ENCODE results near the gene RTL10.

DNA sequence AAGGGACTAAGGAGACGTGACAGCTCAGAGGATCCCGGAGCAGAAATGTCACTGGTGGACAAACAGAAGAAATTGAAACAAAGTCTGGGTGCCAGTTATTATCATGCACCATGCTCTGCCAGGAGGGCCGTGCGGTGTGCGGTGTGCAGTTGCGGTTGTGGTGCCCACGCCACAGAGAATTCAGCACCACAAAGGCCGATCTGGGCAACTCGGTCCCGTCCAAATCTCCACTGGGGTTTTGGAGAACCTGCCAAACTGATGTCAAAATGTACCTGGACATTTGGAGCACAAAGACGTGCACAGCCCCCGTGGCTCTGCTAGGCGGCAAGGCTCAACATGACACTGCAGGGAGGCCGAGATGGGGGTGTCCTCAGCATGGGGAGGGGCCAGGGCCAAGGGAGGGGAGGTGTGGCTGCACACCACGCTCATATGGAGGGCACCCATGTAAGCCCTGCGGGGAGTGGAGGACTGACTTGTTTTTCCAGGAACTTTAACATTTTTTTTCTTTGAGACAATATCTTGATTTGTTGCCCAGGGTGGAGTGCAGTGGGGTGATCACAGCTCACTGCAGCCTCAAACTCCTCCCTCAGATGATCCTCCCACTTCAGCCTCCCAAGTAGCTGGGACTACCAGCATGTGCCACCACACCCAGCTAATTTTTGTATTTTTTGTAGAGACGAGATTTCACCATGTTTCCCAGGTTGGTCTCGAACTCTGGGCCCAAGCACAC, 39.4 kb downstream of the RTL10 start:
- TF ChIP-seq PTBP1 (IDR thresholded peaks at IDR 0.05; ENCODE audit: low read depth, low read length, poor library complexity, severe bottlenecking) (no peak), FOXA1 (IDR thresholded peaks at IDR 0.05) (no peak), FOXA1 (CRISPR knock-in tag; IDR thresholded peaks at IDR 0.05) (no peak)
- TF ChIP-seq, protein P1, sequence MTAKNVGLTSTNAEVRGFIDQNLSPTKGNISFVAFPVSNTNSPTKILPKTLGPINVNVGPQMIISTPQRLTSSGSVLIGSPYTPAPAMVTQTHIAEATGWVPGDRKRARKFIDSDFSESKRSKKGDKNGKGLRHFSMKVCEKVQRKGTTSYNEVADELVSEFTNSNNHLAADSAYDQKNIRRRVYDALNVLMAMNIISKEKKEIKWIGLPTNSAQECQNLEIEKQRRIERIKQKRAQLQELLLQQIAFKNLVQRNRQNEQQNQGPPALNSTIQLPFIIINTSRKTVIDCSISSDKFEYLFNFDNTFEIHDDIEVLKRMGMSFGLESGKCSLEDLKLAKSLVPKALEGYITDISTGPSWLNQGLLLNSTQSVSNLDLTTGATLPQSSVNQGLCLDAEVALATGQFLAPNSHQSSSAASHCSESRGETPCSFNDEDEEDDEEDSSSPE (CRISPR knock-in tag; IDR thresholded peaks at IDR 0.05), result no peak

All from HepG2 (cell line).